ENCODE measurements around the gene MANBA.

The MANBA gene

DNA sequence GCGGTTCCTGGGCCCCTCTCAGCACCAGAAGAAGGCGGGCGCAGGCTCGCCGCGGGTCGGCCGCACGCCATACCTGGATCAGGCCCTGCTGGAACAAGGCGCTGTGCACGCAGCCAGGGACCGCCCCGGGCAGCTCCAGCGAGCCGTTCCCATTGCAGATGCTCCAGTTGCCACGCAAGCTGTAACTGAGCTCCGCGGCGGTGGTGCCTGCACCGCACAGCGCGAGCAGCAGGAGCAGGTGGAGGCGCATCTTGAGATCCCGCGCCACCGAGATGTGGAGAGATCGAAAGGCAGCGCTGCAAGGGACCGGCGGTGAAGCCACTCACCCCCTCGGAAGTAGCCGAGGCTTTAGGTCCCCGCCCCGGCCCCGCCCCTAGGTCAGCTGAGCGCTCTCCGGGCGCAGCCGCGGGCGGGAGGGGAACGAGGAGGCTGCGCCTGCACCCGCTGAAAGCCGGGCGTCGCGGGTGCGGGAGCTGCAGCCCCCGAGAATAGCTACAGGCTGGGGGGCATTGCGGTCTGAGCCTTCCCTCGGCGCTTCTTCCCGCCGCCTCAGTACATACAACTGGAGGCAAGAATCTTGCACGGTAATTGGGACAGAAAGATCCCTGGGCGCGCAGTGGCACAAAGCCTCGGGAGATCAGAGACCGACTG, at the start of gene MANBA:
Gene MANBA, minus strand, starts transcription at position 324 of the 651 bp plus-strand sequence. Its CDS starts 74 bp downstream, at position 250.
- DNase-seq, result peak; percentile 71

DNA sequence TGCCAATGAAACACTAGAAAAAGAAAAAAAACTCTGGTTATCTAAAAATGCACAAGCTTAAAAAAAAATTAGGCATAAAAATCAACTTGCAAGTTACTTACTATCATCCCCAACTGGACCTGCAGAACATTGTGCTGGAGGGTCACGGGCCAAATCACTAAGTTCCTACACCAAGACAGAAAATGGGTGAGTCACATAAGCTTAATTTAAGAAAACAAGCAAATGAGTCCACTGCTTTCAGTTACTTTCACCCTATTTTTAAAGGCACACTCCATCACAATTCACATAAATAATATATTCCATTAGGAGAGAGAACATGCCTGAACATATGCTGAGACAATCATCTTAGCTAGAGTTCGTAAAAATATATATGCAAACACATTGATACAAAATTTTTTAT, 48.9 kb upstream of the MANBA start:
- no peak for DNase-seq

DNA sequence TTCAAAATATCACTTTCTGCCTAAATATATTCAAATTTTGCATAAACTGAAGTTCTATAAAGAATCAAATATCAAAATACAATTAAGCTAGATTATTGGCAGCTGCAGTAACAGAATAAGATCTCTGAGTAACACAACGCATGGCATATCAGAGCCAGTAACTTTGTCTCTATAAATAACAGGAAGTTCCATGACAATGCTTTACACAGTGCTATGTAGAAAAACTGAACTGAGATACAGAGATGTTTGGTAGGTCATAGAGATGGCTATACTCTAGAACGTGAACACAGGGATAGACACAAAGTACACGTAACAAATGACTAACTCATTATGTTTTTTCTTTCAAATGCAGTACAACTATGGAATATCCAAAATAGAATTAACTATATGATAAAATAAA, 48.4 kb upstream of the MANBA start:
- DNase-seq, result no peak

DNA sequence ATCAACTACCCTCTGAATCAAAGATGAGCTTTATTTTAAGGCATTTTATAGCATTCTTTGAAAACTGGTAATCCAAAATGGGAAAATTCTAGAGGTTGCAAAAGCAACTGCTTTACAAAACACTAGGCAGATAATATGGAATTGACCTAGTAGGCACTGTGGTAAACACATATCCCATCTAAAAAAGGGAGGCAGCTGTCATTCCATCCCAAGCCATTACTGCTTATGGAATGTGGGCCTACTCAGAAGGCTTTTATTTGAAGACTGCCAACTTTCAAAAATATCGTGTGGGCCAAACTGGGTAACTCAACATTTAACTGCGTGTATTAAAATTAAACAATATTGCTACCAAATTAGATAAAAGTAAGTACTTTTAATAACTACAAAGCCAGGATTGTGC, 47.2 kb upstream of the MANBA start:
- no peak for DNase-seq

DNA sequence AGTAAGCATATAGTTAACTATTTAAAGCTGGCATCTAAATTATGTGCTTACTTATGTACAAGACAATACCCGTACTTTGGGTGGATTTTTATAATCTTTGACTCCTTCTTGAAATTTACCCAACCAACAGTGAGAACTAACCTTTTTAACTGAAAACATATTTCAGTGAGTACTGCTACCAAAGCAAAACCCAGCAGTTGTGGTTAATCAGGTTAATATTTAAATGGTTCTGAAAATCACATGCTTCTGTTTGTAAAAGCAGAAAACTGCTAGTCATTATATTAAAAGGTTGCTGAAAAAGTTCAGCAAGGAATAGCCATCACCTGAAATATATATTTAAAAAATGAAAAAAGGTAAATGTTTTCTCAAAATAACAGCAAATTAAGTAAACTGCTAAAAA, 46.6 kb upstream of the MANBA start:
- DNase-seq, result no peak

DNA sequence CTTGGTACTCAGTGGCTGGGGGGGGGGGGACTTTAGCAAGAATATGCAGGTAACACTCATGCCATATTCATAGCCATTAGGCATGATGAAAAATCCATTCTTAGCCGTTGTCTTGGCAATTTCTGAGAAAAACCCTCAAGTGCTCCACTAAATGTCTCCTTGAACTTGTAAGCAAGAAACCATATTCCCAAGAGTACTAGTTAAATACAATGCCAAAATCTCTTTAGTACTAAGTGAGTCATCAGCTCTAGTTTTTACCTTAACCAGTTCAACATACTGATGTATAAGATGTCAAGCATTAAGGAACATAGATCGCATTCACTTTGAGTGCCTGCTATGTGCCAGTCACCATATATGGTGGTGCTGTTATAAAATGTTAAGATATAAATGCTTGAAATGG, 39.0 kb upstream of the MANBA start:
- no peak for DNase-seq

DNA sequence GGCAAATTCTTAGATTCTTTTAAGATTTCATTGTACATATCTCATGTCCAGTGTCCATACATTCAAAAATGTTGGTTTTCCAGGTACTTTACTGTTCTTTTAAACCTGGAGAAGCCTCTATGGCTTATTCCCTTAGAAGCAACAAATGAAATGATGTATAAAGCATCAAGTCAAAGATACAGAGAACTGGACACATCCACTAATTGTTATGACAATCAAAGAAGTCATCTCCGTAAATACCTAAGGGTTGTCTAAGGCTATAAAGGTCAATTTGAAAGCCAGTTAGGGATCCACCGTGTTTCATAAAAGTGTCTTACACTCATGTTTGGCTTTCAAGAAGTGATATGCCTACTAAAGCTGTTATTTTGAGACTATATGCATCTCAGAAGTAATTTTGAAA, 34.2 kb upstream of the MANBA start:
- no peak for DNase-seq

DNA sequence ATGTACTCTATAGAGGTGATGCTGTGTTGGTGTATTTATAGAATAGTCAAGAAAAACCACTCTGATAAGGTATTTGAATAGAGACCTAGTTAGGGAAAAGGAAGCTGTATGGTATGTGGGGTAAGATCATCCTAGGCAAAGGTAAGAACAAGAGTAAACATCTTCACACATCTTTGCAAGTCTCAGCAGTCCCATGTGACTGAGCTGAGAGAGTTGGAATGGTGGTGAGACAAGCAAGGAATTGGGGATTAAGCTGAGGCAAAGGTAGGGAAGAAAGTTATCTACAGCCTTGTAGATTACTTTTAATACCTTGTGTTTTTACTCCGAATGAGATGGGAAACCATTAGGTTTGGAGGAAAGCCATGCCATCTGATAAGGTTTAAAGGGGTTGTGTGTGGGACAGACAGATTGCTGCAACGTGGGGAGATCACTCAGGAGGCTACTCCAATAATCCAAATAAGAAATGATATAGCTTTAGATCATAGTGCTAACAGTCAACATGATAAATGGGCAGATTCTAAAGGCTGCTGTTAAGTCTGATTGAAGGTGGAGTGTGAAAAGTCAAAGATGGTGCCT, 31.7 kb upstream of the MANBA start:
- no peak for DNase-seq

DNA sequence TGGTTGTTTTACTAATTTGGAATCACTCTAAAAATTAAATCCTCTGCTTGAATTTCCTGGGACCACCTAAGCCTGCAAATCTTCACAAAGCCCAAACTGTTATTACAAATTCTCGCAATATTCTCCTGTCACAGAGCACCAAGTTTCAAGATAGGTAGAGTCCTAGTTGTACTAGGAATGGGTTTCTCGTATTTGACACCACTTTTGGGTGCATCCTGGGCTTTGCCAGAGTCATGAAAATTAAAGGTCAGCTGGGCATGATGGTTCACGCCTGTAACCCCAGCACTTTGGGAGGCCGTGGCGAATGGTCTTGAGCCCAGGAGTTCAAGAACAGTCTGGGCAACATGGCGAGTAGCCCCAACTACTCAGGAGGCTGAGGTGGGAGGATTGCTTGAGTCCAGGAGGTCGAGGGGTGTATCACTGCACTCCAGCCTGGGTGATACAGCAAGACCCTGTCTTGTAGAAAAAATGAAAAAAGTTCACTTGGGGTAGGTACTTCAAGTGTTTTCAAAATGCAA, 30.6 kb upstream of the MANBA start:
- no peak for DNase-seq

DNA sequence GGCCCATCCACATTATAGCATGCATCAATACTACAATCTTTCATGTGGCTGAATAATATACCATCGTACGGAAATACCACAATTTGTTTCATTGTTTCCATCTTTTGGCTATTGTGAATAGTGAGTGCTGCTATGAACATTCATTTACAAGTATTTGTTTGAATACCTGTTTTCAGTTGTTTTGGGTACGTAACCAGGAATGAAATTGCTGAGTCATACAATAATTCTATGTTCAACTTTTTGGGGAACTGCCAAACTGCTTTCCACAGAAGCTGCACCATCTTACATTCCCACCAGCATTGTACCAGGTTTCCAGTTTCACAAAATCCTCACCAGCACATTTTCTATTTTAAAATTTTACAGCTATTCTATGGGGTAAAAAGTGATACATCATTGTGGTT, 28.5 kb upstream of the MANBA start:
- peak; percentile 8 for DNase-seq

DNA sequence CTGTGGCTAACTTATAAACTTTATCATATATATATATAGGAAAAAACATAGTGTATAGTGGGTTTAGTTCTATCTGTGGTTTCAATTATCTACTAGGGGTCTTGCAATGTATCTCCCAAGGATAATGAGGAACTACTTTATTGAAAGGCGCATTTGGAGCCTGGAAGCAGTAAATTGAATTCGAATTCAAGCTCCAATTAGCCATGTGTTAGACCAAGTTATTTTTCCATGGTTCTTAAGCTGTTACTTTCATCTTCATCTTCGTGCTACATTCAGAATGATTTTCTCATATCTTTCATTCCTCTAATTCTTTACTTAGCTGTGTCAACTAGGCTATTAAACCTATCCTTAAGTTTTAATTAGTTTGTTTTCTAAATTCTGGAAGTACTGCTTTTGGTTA, 27.2 kb upstream of the MANBA start:
- no peak for DNase-seq

DNA sequence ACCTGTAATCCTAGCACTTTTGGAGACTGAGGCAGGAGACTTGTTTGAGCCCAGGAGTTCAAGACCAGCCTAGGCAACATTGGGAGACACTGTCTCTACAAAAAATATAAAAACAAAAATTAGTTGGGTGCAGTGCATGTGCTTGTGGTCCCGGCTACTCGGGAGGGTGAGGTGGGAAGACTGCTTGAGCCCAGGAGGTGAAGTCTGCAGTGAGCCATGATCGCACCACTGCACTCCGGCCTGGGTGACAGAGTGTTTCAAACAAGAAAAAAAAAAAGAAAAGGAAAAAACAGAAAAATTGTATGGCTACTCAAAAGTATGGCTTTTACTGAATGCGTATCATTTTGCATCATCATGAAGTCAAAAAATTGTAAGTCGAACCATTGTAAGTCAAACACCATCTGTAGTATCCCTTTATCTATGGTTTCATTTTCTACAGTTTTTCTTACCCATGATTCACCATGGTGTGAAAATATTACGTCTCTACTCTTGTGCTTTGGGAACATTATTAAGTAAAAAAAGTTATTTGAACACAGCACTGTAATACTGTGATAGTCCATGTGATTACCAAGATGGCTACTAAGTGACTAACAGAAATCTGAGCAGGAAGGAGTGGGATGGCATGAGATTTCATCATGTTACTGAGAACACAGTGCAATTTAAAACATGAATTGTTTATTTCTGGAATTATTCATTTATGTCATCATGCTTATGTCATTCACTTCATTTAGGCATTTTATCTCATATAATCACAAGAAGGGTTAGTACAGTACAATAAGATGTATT, 26.5 kb upstream of the MANBA start:
- DNase-seq, result no peak

DNA sequence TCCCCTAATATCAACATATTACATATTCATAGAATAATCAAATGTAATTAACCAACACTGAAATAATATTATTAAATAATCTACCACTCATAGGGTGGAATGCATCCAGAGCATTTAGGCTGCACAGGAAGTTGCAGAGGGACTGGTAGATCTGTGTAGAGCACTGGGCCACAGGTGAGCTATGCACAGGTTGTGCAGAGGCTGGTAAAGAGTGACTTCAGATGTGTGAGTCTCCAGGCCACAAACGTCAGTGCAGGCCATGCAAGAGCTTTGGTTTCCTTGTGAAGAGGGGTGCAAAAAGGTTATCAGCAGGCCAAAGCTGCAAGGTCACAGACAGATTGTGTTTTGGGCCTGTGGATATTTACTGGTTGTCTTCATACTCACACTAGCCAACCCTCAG, 25.5 kb upstream of the MANBA start:
- DNase-seq, result no peak

DNA sequence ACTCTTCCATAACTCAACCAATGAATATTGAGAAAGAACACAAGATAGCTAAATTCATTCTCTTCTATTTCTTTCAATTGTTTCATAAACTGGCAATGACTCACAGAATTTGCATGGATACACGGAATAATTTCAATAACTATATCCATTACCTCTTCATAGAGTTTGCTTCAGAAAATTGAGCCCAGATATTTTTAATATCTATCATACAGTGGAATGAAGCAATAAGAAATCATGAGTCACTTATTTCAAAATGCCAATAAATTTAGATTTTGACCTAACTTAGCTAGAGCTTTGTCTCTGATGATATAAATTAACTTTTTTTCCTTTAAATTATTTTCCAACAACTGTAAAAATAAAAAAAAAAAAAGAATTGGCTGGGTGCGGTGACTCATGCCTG, 22.2 kb upstream of the MANBA start:
- DNase-seq, result no peak

DNA sequence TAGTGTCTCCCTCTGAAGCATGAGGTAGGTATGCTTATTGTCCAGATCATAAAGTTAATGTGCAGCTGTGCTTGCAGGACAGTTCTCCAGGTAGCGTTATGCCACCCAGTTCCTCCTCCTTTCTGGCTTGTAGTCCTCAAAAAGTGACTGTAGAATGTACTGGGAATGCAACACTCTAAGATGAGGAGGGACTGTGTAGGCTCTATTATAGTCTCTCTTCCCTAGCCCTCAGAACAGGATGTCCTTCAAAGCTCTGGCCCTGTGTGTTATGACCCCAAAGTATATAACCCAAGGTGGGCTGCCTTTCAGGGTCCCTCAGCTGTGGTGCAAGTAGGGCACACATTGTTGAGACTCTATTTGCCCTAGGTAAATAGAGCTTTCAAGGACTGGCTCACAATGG, 20.8 kb upstream of the MANBA start:
- DNase-seq, result no peak

DNA sequence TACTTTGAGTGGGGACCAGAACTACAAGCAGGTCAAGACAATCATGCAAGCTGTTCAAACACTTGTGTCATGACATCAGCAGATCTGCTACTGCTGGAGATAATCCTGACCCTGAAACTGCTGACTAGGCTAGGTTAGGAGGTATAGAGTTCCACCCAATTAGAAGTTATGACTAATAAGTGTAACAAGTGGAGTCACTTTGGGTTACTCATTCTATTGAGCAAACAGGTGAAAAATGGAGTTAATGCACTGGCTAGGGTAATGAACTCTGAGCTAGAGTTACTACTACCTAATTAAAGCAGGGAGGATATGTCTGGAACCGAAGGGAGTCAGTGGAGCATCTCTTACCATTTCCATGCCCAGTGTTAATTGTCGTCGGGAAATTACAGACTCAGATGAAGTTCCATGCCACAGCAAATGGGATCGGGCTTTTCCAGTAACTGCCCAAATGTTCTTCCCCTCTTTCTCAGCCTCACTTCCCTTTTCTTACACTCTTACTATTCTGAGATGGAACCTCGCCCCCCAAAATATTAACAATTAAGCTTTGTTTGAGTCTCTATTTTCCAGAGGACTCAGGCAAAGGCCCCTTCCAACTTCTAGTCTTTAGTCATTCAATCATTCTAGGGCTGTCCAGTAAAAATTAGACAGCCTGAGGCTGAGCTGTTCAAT, 19.8 kb upstream of the MANBA start:
- no peak for DNase-seq

DNA sequence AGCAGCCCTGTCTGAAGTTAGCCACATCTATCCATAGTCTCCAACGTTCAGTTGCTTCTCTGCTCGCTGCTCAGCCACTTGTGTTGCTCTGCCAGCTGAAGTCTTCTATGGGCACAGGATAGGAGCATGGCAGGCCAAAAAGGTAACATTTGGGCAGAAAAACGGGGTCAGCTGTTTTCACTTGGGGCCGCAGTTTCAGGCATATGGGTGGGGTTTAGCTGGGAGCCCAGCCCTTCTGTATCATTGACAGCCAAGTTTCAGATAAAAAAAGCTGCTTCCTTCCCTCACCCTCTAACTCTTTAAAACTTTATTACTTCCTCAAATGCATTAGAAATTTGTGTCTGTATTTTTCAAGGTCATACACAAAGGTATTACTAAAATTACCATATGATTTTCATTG, 18.4 kb upstream of the MANBA start:
- DNase-seq, result no peak

DNA sequence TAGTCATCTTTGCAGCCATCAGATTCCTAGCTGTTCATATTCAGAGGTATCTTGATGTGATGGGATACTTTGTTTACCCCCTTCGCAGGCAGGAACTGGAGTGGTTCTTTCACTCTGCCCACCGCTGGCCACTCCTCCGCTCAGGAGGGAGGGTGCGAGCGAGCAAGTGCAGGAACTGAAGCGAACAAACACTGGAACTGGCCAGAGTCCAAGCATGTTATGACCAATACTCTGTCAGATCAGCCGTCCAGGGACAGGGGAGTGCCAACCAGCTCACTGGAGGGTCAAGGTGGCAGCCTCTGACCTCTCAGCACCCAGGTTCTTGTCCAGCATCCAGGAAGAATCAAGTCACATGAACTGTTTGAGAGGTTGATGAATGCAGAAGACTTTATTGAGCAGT, 18.0 kb upstream of the MANBA start:
- DNase-seq, result no peak

DNA sequence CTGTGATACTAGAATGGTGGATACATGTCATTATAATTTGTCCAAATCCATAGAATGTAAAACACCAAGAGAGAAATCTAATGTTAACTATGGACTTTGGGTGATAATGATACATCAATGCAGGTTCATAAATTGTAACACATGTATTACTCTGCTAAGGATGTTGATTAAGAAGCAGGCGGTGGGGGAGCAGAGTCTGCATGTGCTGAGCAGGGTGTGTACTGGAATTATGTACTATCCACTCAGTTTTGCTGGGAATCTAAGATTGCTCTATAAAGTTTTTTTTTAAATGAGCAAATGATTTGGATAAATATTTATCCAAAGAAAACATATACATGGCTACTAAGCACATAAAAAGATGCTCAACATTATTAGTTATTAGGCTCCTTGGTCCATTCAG, 15.0 kb upstream of the MANBA start:
- DNase-seq, result no peak

DNA sequence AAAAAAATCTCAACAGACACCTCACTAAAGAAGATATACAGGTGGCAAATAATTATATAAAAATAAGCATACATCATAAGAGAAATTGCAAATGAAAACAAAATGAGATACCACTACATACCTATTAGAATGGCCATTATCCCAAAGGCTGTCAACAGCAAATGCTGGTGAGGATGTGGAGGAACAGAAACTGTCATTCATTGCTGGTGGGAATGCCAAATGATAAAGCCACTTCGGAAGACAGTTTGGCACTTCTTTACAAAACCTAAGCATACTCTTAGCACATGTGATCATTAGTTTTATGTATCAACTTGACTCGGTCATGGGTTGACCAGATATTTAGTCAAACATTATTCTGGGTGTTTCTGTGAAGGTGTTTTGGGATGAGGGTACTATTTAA, 13.5 kb upstream of the MANBA start:
- DNase-seq, result no peak

DNA sequence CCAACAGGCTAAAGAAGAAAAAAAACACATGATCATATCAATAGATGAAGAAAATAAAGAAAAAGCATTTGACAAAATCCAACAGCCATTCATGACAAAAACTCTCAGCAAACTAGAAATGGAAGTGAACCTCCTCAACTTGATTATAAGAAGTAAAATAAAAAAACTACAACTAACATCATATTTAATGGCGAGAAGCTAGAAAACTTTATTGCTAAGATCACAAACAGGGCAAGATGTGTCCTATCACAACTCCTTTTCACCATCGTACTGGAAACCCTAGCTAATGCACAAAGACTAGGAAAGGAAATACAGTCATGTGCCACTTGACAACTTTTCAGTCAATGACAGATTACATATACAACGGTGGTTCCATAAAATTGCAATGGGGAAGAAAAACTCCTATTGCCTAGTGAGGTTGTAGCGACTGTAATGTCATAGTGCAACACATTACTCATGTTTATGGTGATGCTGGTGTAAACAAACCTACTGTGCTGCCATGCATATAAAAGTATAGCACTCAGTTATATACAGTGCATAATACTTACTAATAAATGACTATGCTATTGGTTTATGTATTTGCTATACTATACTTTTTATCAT, 12.1 kb upstream of the MANBA start:
- DNase-seq, result no peak

DNA sequence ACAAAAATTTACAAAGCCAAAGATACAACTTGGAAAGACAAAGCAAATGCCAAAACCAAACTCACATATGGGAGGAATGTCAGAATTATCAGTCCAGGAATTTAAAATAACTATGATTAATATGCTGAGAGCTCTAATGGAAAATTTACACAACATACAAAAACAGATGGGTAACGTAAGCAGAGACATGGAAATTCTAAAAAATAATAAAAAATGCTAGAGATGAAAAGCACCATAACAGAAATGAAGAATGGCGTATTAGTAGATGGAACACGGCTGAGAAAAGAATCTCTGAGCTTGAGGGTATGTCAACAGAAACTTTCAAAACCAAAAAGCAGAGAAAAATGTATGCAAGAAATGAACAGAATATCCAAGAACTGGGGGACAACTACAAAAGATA, 4.1 kb upstream of the MANBA start:
- no peak for DNase-seq

DNA sequence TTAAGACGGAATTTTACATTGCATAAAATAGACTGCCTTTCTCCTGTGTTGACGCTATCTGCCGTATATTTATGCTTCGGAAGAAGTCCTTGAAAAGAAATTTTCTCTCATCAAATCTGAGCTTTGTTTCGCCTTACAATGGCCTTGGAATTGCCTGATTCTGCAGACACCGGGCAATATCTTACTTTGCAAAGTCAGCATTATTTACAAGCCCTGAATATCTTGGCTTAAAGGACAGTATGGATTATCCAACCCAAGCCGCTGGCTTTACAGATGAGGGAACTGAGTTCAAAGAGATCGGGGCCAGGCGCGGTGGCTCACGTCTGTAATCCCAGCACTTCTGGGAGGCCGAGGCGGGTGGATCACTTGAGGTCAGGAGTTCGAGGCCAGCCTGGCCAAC, 1.1 kb upstream of the MANBA start:
- DNase-seq, result no peak

Data from COR-L47 (cell line).